Left ventricle myocardium inferior (tissue), 1 donor: Measurements from ENCODE around the gene ACOX1. TPM values are rescaled to one million over a fixed set of nuclear protein-coding genes. Genes with fewer than 3 reads are reported as not detected.

Experiments used
- DNase-seq: peaks from one replicate; pipeline ENCODE4 v3.0.0-alpha.2; 2020
- H3K27ac ChIP-seq: fragments of 200-600 bp; replicated peaks from 2 replicates; pipeline ENCODE4 v1.8.0; 2021
- H3K27me3 ChIP-seq: fragments of 200-600 bp; 2 replicates; pipeline ENCODE4 v1.8.0; 2021; ENCODE audit warnings: low read depth
- H3K36me3 ChIP-seq: fragments of 200-600 bp; 2 replicates; pipeline ENCODE4 v1.8.0; 2021
- H3K4me1 ChIP-seq: fragments of 200-600 bp; 2 replicates; pipeline ENCODE4 v1.8.0; 2021
- H3K4me3 ChIP-seq: fragments of 200-600 bp; 2 replicates; pipeline ENCODE4 v1.8.0; 2021; ENCODE audit warnings: mild to moderate bottlenecking, moderate library complexity
- H3K9me3 ChIP-seq: fragments of 200-600 bp; replicated peaks from 2 replicates; pipeline ENCODE4 v1.8.0; 2021
- intact Hi-C: fragments of 100-400 bp; cut with micrococcal nuclease; formaldehyde crosslinking; loops from one replicate; pipeline ENCODE4 v1.11.0; 2022
- total RNA-seq: library from RNA; stranded (reverse); fragmentation: NEBNext Ultra II Directional; extraction: Animal tissue kit (Norgen Biotek cat#: 25700); gene quantifications from one replicate; pipeline ENCODE4 v1.2.1, GENCODE V29; 2021
- TF ChIP-seq, protein P1 (sequence below): fragments of 200-600 bp; IDR thresholded peaks from 2 replicates; pipeline ENCODE4 v1.8.0; 2021; ENCODE audit warnings: antibody characterized with exemption, mild to moderate bottlenecking, borderline replicate concordance
- donor health status: DM: no; HTN: yes; CAD: no; lungs with severe emphysema.

The ACOX1 gene
- total RNA-seq, 1 donor from 2014 or later: 76.4 TPM

DNA sequence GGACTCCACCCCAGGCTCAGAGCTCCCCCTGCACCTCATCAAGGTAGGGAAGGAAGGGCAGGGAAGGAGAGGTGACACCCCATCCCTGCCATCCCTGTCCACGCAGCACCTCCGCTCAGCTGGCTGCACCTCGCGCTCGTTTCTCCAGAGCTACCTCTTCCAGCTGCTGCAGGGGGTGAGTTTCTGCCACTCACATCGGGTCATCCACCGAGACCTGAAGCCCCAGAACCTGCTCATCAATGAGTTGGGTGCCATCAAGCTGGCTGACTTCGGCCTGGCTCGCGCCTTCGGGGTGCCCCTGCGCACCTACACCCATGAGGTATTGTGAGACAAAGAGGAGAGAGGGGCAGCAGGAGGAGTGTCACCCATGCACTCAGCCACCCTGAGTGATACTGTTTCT lies 23.1 kb upstream of the ACOX1 start:
- Histone ChIP-seq H3K4me1 (peaks cover 22% of the 10 kb centered on the region), H3K27me3 (no peaks in the 10 kb centered on the region), H3K9me3 (no peaks in the 10 kb centered on the region), H3K27ac (no peak overlapping the region), H3K4me3 (no peak overlapping the region), H3K36me3 (peaks cover 5% of the 10 kb centered on the region)
- TF ChIP-seq, protein P1, sequence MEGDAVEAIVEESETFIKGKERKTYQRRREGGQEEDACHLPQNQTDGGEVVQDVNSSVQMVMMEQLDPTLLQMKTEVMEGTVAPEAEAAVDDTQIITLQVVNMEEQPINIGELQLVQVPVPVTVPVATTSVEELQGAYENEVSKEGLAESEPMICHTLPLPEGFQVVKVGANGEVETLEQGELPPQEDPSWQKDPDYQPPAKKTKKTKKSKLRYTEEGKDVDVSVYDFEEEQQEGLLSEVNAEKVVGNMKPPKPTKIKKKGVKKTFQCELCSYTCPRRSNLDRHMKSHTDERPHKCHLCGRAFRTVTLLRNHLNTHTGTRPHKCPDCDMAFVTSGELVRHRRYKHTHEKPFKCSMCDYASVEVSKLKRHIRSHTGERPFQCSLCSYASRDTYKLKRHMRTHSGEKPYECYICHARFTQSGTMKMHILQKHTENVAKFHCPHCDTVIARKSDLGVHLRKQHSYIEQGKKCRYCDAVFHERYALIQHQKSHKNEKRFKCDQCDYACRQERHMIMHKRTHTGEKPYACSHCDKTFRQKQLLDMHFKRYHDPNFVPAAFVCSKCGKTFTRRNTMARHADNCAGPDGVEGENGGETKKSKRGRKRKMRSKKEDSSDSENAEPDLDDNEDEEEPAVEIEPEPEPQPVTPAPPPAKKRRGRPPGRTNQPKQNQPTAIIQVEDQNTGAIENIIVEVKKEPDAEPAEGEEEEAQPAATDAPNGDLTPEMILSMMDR: no peak
- no peak for DNase-seq
- intact Hi-C loops: no loop called here

DNA sequence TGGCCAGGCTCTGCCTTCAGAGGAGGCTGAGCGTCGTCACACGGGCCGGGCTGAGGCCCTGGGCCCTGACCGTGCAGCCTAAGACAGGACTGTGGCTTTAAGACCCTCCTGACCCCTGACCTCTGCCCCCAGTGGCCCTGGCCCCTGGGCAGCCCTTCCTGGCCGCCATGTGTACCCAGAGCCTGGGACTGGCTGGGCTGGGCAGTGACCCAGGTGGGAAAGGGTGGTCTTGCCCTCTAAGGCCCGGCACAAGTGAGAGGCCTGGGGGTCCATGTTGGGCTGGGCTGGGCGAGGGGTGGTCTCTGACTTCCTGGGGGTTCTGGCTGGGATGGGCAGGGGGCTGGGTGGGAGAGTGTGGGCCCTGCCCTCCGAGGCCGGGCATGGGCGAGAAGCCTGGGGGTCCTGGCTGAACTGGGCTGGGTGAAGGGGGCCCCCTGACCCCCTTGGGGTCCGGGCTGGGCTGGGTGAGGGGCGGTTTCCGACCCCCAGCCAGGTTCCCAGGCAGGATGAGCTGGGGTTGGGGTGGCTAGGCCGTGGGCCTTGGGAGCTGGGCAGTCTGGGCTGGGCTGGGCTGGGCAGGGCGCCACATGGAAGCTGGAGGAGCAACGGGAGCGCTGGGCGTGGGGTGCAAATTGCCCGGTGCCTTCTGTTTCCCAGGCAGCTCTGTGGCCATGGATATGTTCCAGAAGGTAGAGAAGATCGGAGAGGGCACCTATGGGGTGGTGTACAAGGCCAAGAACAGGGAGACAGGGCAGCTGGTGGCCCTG lies 22.0 kb upstream of the ACOX1 start, which contains the start of gene CDK3:
Gene CDK3 (plus strand): TSS at position 101 of the 767 bp plus-strand sequence. CDS start 571 bp downstream, at position 672.
- TF ChIP-seq, protein P1: no peak
- Histone ChIP-seq H3K27ac (no peak within 1 kb of the TSS), H3K4me1 (peaks cover 29% of the 10 kb centered on the region), H3K36me3 (peaks cover 5% of the 10 kb centered on the region), H3K27me3 (no peaks in the 10 kb centered on the region), H3K9me3 (no peaks in the 10 kb centered on the region), H3K4me3 (no peak within 1 kb of the TSS)
- DNase-seq: no peak
- intact Hi-C loops: no loop called here

- Histone ChIP-seq H3K4me1 (peaks cover 25% of the 10 kb centered on the region), H3K27me3 (no peaks in the 10 kb centered on the region), H3K36me3 (peaks cover 5% of the 10 kb centered on the region), H3K27ac (no peak overlapping the region), H3K9me3 (no peaks in the 10 kb centered on the region), H3K4me3 (no peak overlapping the region)
- TF ChIP-seq, protein P1: peak; percentile 61
- intact Hi-C loops: no loop called here
- no peak for DNase-seq
Measured at GRCh38 chr17:76000016-76000754, 21.2 kb upstream of the ACOX1 start.

DNA sequence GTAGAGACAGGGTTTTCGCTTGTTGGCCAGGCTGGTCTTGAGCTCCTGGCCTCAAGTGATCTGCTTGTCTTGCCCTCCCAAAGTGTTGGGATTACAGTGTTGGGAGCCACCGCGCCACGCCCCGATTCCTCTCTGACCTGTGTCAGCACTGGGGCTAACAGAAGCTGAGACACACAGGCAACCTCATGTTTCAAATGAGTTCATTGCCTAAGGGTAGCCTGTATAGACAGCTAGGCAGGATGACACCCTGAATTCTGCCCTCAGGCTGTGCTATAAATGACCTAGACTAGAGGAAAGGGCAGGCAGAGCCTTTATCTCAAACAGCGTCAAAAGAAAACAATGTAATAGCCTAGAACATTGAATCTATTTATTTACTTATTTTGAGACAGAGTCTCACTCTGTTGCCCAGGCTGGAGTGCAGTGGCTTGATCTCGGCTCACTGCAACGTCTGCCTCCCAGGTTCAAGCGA lies 19.4 kb upstream of the ACOX1 start:
- H3K36me3 ChIP-seq: peaks cover 17% of the 10 kb centered on the region
- H3K4me3 ChIP-seq: no peak overlapping the region
- intact Hi-C loops: no loop called here
- no peak for DNase-seq
- TF ChIP-seq, protein P1: no peak
- H3K4me1 ChIP-seq: peaks cover 16% of the 10 kb centered on the region
- no peaks in the 10 kb centered on the region for H3K9me3 ChIP-seq
- H3K27me3 ChIP-seq: no peaks in the 10 kb centered on the region
- no peak overlapping the region for H3K27ac ChIP-seq

GRCh38 chr17:75996665-75997590 lies 18.0 kb upstream of the ACOX1 start:
- Histone ChIP-seq H3K36me3 (peaks cover 24% of the 10 kb centered on the region), H3K9me3 (no peaks in the 10 kb centered on the region), H3K4me1 (peaks cover 12% of the 10 kb centered on the region), H3K4me3 (no peak overlapping the region), H3K27ac (peak overlapping the region; percentile 30), H3K27me3 (no peaks in the 10 kb centered on the region)
- TF ChIP-seq, protein P1: no peak
- intact Hi-C loops: no loop called here
- DNase-seq: no peak
